Neural cell (in vitro differentiated cells): ENCODE results near the gene CELA2A.

Experiments
- EP300 ChIP-seq: fragments of 450-650 bp; conservative IDR thresholded peaks from 2 replicates; pipeline ENCODE4 v1.6.1; 2014; ENCODE audit warnings: antibody characterized with exemption, mild to moderate bottlenecking, moderate library complexity; ENCODE audit not compliant: poor library complexity, severe bottlenecking
- EZH2 ChIP-seq: fragments of 200-600, 300-800 bp; shearing (Covaris generic), sonication (generic); IDR thresholded peaks from 2 replicates; pipeline ENCODE4 v1.6.1; 2014; ENCODE audit warnings: antibody characterized with exemption, low read length, borderline replicate concordance, mild to moderate bottlenecking; ENCODE audit not compliant: insufficient read depth, poor library complexity, severe bottlenecking
- RAD21 ChIP-seq: fragments of 450-650 bp; conservative IDR thresholded peaks from 2 replicates; pipeline ENCODE4 v1.6.1; 2014; ENCODE audit warnings: antibody characterized with exemption, mild to moderate bottlenecking, moderate library complexity
- SMC3 ChIP-seq: fragments of 450-650 bp; conservative IDR thresholded peaks from 2 replicates; pipeline ENCODE4 v1.6.1; 2014; ENCODE audit warnings: antibody characterized with exemption, mild to moderate bottlenecking, moderate library complexity; ENCODE audit not compliant: poor library complexity
- TF ChIP-seq, protein P1 (sequence below): fragments of 450-650 bp; IDR thresholded peaks from 2 replicates; pipeline ENCODE4 v1.5.1; 2014; ENCODE audit warnings: antibody characterized with exemption, mild to moderate bottlenecking, moderate library complexity; ENCODE audit not compliant: poor library complexity, severe bottlenecking
- TF ChIP-seq, protein P2 (sequence below): IDR thresholded peaks from 2 replicates; pipeline ENCODE4 v1.6.1; 2012; ENCODE audit warnings: borderline replicate concordance

- no peak for TF ChIP-seq EP300
- TF ChIP-seq EZH2: no peak
- TF ChIP-seq, protein P1, sequence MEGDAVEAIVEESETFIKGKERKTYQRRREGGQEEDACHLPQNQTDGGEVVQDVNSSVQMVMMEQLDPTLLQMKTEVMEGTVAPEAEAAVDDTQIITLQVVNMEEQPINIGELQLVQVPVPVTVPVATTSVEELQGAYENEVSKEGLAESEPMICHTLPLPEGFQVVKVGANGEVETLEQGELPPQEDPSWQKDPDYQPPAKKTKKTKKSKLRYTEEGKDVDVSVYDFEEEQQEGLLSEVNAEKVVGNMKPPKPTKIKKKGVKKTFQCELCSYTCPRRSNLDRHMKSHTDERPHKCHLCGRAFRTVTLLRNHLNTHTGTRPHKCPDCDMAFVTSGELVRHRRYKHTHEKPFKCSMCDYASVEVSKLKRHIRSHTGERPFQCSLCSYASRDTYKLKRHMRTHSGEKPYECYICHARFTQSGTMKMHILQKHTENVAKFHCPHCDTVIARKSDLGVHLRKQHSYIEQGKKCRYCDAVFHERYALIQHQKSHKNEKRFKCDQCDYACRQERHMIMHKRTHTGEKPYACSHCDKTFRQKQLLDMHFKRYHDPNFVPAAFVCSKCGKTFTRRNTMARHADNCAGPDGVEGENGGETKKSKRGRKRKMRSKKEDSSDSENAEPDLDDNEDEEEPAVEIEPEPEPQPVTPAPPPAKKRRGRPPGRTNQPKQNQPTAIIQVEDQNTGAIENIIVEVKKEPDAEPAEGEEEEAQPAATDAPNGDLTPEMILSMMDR: no peak
- TF ChIP-seq, protein P2, sequence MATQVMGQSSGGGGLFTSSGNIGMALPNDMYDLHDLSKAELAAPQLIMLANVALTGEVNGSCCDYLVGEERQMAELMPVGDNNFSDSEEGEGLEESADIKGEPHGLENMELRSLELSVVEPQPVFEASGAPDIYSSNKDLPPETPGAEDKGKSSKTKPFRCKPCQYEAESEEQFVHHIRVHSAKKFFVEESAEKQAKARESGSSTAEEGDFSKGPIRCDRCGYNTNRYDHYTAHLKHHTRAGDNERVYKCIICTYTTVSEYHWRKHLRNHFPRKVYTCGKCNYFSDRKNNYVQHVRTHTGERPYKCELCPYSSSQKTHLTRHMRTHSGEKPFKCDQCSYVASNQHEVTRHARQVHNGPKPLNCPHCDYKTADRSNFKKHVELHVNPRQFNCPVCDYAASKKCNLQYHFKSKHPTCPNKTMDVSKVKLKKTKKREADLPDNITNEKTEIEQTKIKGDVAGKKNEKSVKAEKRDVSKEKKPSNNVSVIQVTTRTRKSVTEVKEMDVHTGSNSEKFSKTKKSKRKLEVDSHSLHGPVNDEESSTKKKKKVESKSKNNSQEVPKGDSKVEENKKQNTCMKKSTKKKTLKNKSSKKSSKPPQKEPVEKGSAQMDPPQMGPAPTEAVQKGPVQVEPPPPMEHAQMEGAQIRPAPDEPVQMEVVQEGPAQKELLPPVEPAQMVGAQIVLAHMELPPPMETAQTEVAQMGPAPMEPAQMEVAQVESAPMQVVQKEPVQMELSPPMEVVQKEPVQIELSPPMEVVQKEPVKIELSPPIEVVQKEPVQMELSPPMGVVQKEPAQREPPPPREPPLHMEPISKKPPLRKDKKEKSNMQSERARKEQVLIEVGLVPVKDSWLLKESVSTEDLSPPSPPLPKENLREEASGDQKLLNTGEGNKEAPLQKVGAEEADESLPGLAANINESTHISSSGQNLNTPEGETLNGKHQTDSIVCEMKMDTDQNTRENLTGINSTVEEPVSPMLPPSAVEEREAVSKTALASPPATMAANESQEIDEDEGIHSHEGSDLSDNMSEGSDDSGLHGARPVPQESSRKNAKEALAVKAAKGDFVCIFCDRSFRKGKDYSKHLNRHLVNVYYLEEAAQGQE: no peak
- TF ChIP-seq SMC3: no peak
- no peak for TF ChIP-seq RAD21
These were observed 31.8 kb downstream of the CELA2A start for GRCh38 chr1:15488371-15488770.
